H9 (cell line): ENCODE measurements around the gene STON2. TPM values are rescaled to one million over a fixed set of nuclear protein-coding genes. Genes with fewer than 3 reads are reported as not detected.

Experiments used
- DNase-seq: peaks from one replicate; pipeline ENCODE4 v3.0.0-alpha.2; 2017
- H2AFZ ChIP-seq: one replicate; pipeline ENCODE4 v1.6.1; 2013; ENCODE audit warnings: mild to moderate bottlenecking, low read length, control low read depth, moderate library complexity
- H2AK5ac ChIP-seq: 2 replicates; pipeline ENCODE4 v1.6.1; 2013; ENCODE audit warnings: low read length, control low read depth, mixed read lengths; ENCODE audit not compliant: insufficient read length
- H2BK120ac ChIP-seq: one replicate; pipeline ENCODE4 v1.6.1; 2013; ENCODE audit warnings: low read depth, mild to moderate bottlenecking, low read length, control low read depth, inconsistent platforms; ENCODE audit not compliant: poor library complexity, severe bottlenecking
- H2BK12ac ChIP-seq: 2 replicates; pipeline ENCODE4 v1.6.1; 2013; ENCODE audit warnings: low read length, control low read depth, mixed read lengths, low read depth; ENCODE audit not compliant: insufficient read length
- H2BK15ac ChIP-seq: 2 replicates; pipeline ENCODE4 v1.6.1; 2013; ENCODE audit warnings: low read depth, low read length, control low read depth
- H2BK20ac ChIP-seq: one replicate; pipeline ENCODE4 v1.6.1; 2013; ENCODE audit warnings: low read depth, mild to moderate bottlenecking, low read length, control low read depth, inconsistent platforms; ENCODE audit not compliant: poor library complexity, severe bottlenecking
- H2BK5ac ChIP-seq: 2 replicates; pipeline ENCODE4 v1.6.1; 2013; ENCODE audit warnings: low read length, control low read depth, mixed read lengths; ENCODE audit not compliant: insufficient read length
- H3K14ac ChIP-seq: 2 replicates; pipeline ENCODE4 v1.6.1; 2013; ENCODE audit warnings: low read length, control low read depth; ENCODE audit not compliant: insufficient read depth
- H3K18ac ChIP-seq: 2 replicates; pipeline ENCODE4 v1.6.1; 2013; ENCODE audit warnings: low read depth, mild to moderate bottlenecking, mixed read lengths, low read length, control low read depth; ENCODE audit not compliant: insufficient read length
- H3K23ac ChIP-seq: 2 replicates; pipeline ENCODE4 v1.6.1; 2013; ENCODE audit warnings: low read length, control low read depth, mixed read lengths, low read depth; ENCODE audit not compliant: insufficient read length
- H3K23me2 ChIP-seq: 2 replicates; pipeline ENCODE4 v1.6.1; 2013; ENCODE audit warnings: low read depth, mild to moderate bottlenecking, mixed read lengths, low read length, control low read depth; ENCODE audit not compliant: insufficient read length, poor library complexity, severe bottlenecking
- H3K27ac ChIP-seq: 2 replicates; pipeline ENCODE4 v1.5.1; 2013; ENCODE audit warnings: low read length, control low read depth, mixed read lengths, low read depth; ENCODE audit not compliant: insufficient read length
- H3K27me3 ChIP-seq: 2 replicates; pipeline ENCODE4 v1.6.1; 2013; ENCODE audit warnings: low read length, control low read depth, inconsistent platforms; ENCODE audit not compliant: insufficient read depth
- H3K4ac ChIP-seq: 2 replicates; pipeline ENCODE4 v1.6.1; 2013; ENCODE audit warnings: low read depth, mild to moderate bottlenecking, control low read depth, inconsistent platforms, low read length, moderate library complexity
- H3K4me1 ChIP-seq: 2 replicates; pipeline ENCODE4 v1.6.1; 2013; ENCODE audit warnings: low read length, control low read depth, inconsistent platforms; ENCODE audit not compliant: insufficient read depth
- H3K4me2 ChIP-seq: 2 replicates; pipeline ENCODE4 v1.6.1; 2013; ENCODE audit warnings: low read length, control low read depth, mixed read lengths; ENCODE audit not compliant: insufficient read length, insufficient read depth
- H3K56ac ChIP-seq: 2 replicates; pipeline ENCODE4 v1.6.1; 2013; ENCODE audit warnings: low read depth, mild to moderate bottlenecking, mixed read lengths, low read length, control low read depth; ENCODE audit not compliant: insufficient read length
- H3K79me1 ChIP-seq: 2 replicates; pipeline ENCODE4 v1.6.1; 2013; ENCODE audit warnings: low read depth, mild to moderate bottlenecking, moderate library complexity, low read length, control low read depth, inconsistent platforms; ENCODE audit not compliant: insufficient read depth, poor library complexity, severe bottlenecking
- H3K79me2 ChIP-seq: 2 replicates; pipeline ENCODE4 v1.6.1; 2013; ENCODE audit warnings: low read length, control low read depth, inconsistent platforms; ENCODE audit not compliant: insufficient read depth
- H3K9ac ChIP-seq: 2 replicates; pipeline ENCODE4 v1.6.1; 2013; ENCODE audit warnings: low read length, control low read depth, mixed read lengths; ENCODE audit not compliant: insufficient read length; ENCODE audit errors: extremely low read depth
- H3K9me3 ChIP-seq: one replicate; pipeline ENCODE4 v1.6.1; 2013; ENCODE audit warnings: low read depth, low read length, inconsistent platforms; ENCODE audit not compliant: control insufficient read depth
- H3T11ph ChIP-seq: one replicate; pipeline ENCODE4 v1.6.1; 2013; ENCODE audit warnings: mild to moderate bottlenecking, low read length, control low read depth, inconsistent platforms
- H4K20me1 ChIP-seq: one replicate; pipeline ENCODE4 v1.6.1; 2013; ENCODE audit not compliant: control insufficient read depth, insufficient read length, insufficient read depth
- H4K5ac ChIP-seq: 2 replicates; pipeline ENCODE4 v1.6.1; 2013; ENCODE audit warnings: low read depth, mild to moderate bottlenecking, mixed read lengths, low read length, control low read depth; ENCODE audit not compliant: insufficient read length
- H4K8ac ChIP-seq: replicated peaks from 2 replicates; pipeline ENCODE4 v1.6.1; 2013; ENCODE audit warnings: low read length, control low read depth, mixed read lengths, low read depth; ENCODE audit not compliant: insufficient read length
- H4K91ac ChIP-seq: 2 replicates; pipeline ENCODE4 v1.6.1; 2013; ENCODE audit warnings: low read depth, mild to moderate bottlenecking, moderate library complexity, mixed read lengths, low read length, control low read depth; ENCODE audit not compliant: insufficient read length
- H3K27ac Mint-ChIP-seq, 3 experiments: 2 replicates in 2 of 3; 3 replicates in 1 of 3; pipeline ENCODE4 v1.8.0; 2020 to 2021; ENCODE audit warnings: mixed read lengths in 3 of 3, mild to moderate bottlenecking in 1 of 3, moderate library complexity in 1 of 3
- H3K27me3 Mint-ChIP-seq: 2 replicates; pipeline ENCODE4 v1.8.0; 2021; ENCODE audit warnings: low read depth, mild to moderate bottlenecking, moderate library complexity, mixed read lengths
- H3K36me3 Mint-ChIP-seq, 3 experiments: 2 replicates in 2 of 3; 3 replicates in 1 of 3; pipeline ENCODE4 v1.8.0; 2020 to 2021; ENCODE audit warnings: low read depth in 3 of 3, mixed read lengths in 3 of 3; ENCODE audit not compliant: insufficient read depth in 1 of 3
- H3K4me1 Mint-ChIP-seq, 2 experiments: 2 replicates each; pipeline ENCODE4 v1.8.0; 2020; ENCODE audit warnings: mixed read lengths in 2 of 2
- H3K4me3 Mint-ChIP-seq, 2 experiments: 2 replicates in 1 of 2; 3 replicates in 1 of 2; pipeline ENCODE4 v1.8.0; 2020 to 2021; ENCODE audit warnings: mild to moderate bottlenecking in 2 of 2, mixed read lengths in 2 of 2, moderate library complexity in 1 of 2
- H3K9me3 Mint-ChIP-seq, 2 experiments: 2 replicates in 1 of 2; 3 replicates in 1 of 2; pipeline ENCODE4 v1.8.0; 2020; ENCODE audit warnings: mild to moderate bottlenecking in 2 of 2, mixed read lengths in 2 of 2, moderate library complexity in 1 of 2
- CTCF ChIP-seq: fragments of 200-600 bp; sonication (generic); conservative IDR thresholded peaks from 3 replicates; pipeline ENCODE4 v1.8.0; 2021; ENCODE audit warnings: antibody characterized with exemption, mild to moderate bottlenecking
- WGBS: extraction: QIAGEN DNeasy Blood & Tissue Kit; methylation state at CpG from one replicate; pipeline ENCODE4 v1.1.7; 2013; ENCODE audit warnings: missing lambda C conversion rate, low lambda C conversion rate, mixed read lengths; ENCODE audit not compliant: insufficient read length; ENCODE audit errors: extremely low coverage; 5-methylcytosine and 5-hydroxymethylcytosine counted together
- total RNA-seq: library from RNA; stranded (reverse); gene quantifications from 2 replicates; pipeline ENCODE4 v1.2.1, GENCODE V29; 2021

Gene STON2
- total RNA-seq, 1 experiment from 2014 or later = 62.9 TPM

DNA sequence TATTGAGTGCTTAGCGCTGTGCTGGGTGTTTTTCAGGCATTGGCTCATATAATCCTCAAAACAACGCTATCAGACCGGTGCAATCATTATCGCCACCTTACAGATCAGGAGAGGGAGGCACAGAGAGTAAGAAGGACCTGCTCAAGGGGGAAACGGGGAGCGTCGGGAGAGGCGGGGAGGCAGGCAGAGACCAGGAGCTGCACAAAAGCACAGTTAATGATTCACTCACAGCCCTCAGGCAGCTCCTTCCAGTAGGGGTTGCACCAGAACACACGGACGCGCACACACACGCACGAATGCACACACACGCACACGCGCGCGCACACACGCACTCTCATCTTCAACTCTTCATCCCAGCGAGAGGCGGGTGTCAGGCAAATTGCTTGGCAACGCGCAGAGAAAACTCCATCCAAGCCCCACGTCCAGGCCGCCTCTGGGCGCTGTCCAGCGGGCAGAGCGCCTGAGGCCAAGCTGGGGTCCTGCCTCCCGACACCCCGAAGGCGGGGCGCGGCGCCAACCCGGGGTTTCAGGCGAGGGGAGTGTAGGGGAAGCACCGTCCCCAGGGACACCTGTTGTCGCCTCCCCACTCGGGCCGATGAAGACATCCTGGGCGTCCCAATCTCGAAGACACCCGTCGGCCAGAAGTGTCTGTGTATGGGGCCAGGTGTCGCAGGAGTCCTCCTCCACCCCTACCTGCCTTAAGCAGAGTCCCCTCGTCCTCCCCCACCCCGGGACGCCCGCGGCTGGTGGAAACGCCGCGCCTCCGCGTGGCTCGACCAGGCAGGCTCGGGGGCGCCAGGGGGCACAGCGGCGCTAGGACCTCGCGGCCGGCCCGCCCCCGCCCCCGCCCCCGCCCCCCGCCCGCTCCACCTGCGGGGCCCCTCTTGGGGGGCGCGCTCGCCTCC lies 35.5 kb upstream of the STON2 start:
- Mint-ChIP-seq H3K27me3 (peaks cover 39% of the 10 kb centered on the region), H3K9me3 (no peaks in the 10 kb centered on the region), H3K36me3 (peaks cover 0 to 4% (median 0%) of the 10 kb centered on the region in 3 experiments; a peak in 1 of 7 replicates), H3K4me1 (peaks cover 41 to 47% of the 10 kb centered on the region in 2 experiments), H3K27ac (peak overlapping the region in 2 of 3 experiments; percentile 45 to 76; a peak in 3 of 7 replicates), H3K4me3 (peak overlapping the region; percentile 89 to 92)
- peak; percentile 74 for DNase-seq
- TF ChIP-seq CTCF = no peak
- Histone ChIP-seq H2BK15ac (no peak overlapping the region), H3K18ac (no peak overlapping the region), H3K27me3 (peaks cover 7% of the 10 kb centered on the region; the same call in 1 of the 2 replicates), H3K27ac (no peak overlapping the region), H3K4ac (no peak overlapping the region), H3K23ac (no peak overlapping the region), H4K5ac (no peak overlapping the region), H4K8ac (no peak overlapping the region), H3K56ac (no peak overlapping the region), H3K14ac (no peak overlapping the region), H3K4me2 (peak overlapping the region; percentile 95), H3K79me2 (peaks cover 13% of the 10 kb centered on the region; the same call in 1 of the 2 replicates), H2BK5ac (no peak overlapping the region), H3T11ph (no peak overlapping the region), H2AFZ (no peak overlapping the region), H4K20me1 (no peaks in the 10 kb centered on the region), H4K91ac (no peak overlapping the region), H3K79me1 (no peaks in the 10 kb centered on the region), H2AK5ac (no peak overlapping the region), H3K9ac (peak overlapping the region; percentile 20), H2BK120ac (no peak overlapping the region), H2BK12ac (no peak overlapping the region), H2BK20ac (no peak overlapping the region), H3K23me2 (peaks cover 16% of the 10 kb centered on the region), H3K9me3 (no peaks in the 10 kb centered on the region), H3K4me1 (peaks cover 14% of the 10 kb centered on the region; the same call in 1 of the 2 replicates)
- WGBS = no CpG with 5 or more reads among the region's 73 CpGs
